Common myeloid progenitor, CD34-positive (primary cell): ENCODE measurements around the gene BEND6.

Experiments used
- CTCF ChIA-PET: fragments of 350-600 bp; sonication (Branson Sonifier 250); formaldehyde crosslinking; loops from one replicate; lab custom pipeline; 2021; ENCODE audit warnings: antibody characterized with exemption; lab: Charles Lee
- POLR2A ChIA-PET: fragments of 350-600 bp; sonication (Branson Sonifier 250); formaldehyde crosslinking; loops from one replicate; lab custom pipeline; 2021; ENCODE audit warnings: antibody characterized with exemption; lab: Charles Lee
- DNase-seq, 3 donors: peaks; one replicate each; pipeline versions ENCODE4 v3.0.0 to v3.0.0-alpha.2; 2013
- H3K27ac ChIP-seq, 2 experiments: 1 replicate in 1 of 2; 2 replicates in 1 of 2; pipeline ENCODE4 v1.7.0; 2013; ENCODE audit warnings: inconsistent platforms in 2 of 2, low read length in 2 of 2, mild to moderate bottlenecking in 2 of 2, low read depth in 1 of 2, moderate library complexity in 1 of 2; ENCODE audit not compliant: severe bottlenecking in 2 of 2, insufficient read depth in 1 of 2, poor library complexity in 1 of 2
- H3K27me3 ChIP-seq, 5 experiments: replicated peaks in 2 of 5; 1 replicate in 3 of 5; 2 replicates in 2 of 5; pipeline versions ENCODE4 v1.6.1 to v1.7.0; 2013; ENCODE audit warnings: low read length in 4 of 5, mild to moderate bottlenecking in 2 of 5, moderate library complexity in 2 of 5, inconsistent platforms in 1 of 5; ENCODE audit not compliant: insufficient read depth in 5 of 5, control insufficient read depth in 4 of 5
- H3K36me3 ChIP-seq, 4 experiments: 1 replicate in 2 of 4; 2 replicates in 2 of 4; pipeline versions ENCODE4 v1.6.1 to v1.7.0; 2013; ENCODE audit warnings: low read length in 3 of 4, control low read depth in 1 of 4, mild to moderate bottlenecking in 1 of 4; ENCODE audit not compliant: control insufficient read depth in 4 of 4, insufficient read depth in 4 of 4
- H3K4me1 ChIP-seq, 4 experiments: 1 replicate in 3 of 4; 2 replicates in 1 of 4; pipeline versions ENCODE4 v1.6.1 to v1.7.1; 2013; ENCODE audit warnings: low read length in 3 of 4, mild to moderate bottlenecking in 3 of 4, control low read depth in 1 of 4, inconsistent platforms in 1 of 4, moderate library complexity in 1 of 4; ENCODE audit not compliant: control insufficient read depth in 4 of 4, insufficient read depth in 4 of 4; ENCODE audit errors: control extremely low read depth in 1 of 4
- H3K4me3 ChIP-seq, 7 experiments: 1 replicate in 4 of 7; 2 replicates in 3 of 7; pipeline versions ENCODE4 v1.5.1 to v1.7.0; 2013; ENCODE audit warnings: mild to moderate bottlenecking in 7 of 7, low read length in 6 of 7, moderate library complexity in 6 of 7, inconsistent platforms in 2 of 7, low read depth in 2 of 7, control low read depth in 1 of 7; ENCODE audit not compliant: insufficient read depth in 4 of 7, control insufficient read depth in 1 of 7; ENCODE audit errors: extremely low read depth in 1 of 7
- H3K9me3 ChIP-seq, 5 experiments: 1 replicate in 4 of 5; 2 replicates in 1 of 5; pipeline versions ENCODE4 v1.6.1 to v1.7.1; 2013; ENCODE audit warnings: low read length in 4 of 5, mild to moderate bottlenecking in 2 of 5, inconsistent platforms in 1 of 5, low read depth in 1 of 5, moderate library complexity in 1 of 5; ENCODE audit not compliant: control insufficient read depth in 4 of 5, insufficient read depth in 2 of 5; ENCODE audit errors: control extremely low read depth in 1 of 5
- WGBS: methylation state at CpG from one replicate; pipeline ENCODE4 v1.1.5; 2013; ENCODE audit not compliant: insufficient coverage; 5-methylcytosine and 5-hydroxymethylcytosine counted together

The BEND6 gene

DNA sequence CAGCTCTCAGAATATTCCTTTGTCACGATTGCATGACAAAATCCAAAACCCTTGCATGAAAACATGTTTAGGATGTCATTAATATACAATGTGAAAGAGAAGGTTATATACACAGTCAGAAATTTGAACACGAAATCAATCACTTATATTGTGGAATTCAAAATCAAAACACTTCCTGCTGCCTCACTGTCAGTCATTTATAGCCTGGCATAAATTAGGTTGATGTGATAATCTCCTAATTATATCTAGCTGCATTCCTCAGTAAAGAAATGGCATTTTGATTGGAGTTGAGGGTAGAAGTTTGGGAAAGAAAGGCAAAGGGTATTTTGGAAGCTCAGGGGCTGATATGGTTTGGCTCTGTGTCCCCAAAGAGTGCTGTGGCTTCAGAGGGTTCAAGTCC, 24.1 kb upstream of the BEND6 start:
- Histone ChIP-seq H3K4me3 (no peak overlapping the region), H3K4me1 (peaks cover 8 to 34% (median 25%) of the 10 kb centered on the region in 4 experiments), H3K36me3 (no peaks in the 10 kb centered on the region), H3K9me3 (no peaks in the 10 kb centered on the region), H3K27ac (no peak overlapping the region), H3K27me3 (no peaks in the 10 kb centered on the region)
- ChIA-PET POLR2A (no interaction called here), CTCF (interaction anchor here (1.2 to 2.6 kb wide), 2 partner anchors 26 to 28 kb away, joined by 3 to 6 read pairs; no protein-coding TSS in a partner anchor)
- 86% methylated on average over 1 of the region's 2 CpGs for WGBS
- DNase-seq, result no peak

DNA sequence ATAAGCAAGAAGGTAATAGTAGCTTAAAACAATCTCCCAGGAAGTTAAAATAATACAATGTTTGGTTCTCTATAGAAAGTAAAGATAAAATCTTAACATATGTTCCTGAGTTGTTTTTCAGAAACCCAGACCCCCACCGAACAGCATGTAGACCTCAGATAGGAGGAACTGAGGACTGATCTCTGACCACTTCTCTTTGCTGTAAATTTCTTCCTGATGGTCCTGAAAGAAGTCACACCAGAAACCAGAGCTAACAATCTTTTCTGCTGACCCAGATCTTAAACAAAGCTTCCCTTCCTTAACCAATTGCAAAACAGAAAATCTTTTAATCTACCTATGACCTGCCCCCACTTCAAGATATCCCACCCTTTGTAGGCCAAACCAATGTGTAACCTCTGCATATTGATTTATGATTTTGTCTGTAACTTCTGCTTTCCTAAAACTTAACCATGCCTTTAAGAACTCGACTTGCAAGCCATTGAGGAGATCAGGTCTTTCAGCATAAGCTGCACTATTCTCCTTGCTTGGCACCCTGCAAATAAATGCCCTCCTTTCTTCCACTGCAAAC, 21.9 kb upstream of the BEND6 start:
- Histone ChIP-seq H3K27me3 (no peaks in the 10 kb centered on the region), H3K4me1 (peaks cover 8 to 33% (median 24%) of the 10 kb centered on the region in 4 experiments), H3K9me3 (no peaks in the 10 kb centered on the region), H3K36me3 (no peaks in the 10 kb centered on the region), H3K27ac (no peak overlapping the region), H3K4me3 (peak overlapping the region in 3 of 7 experiments; percentile 38 to 55 (median 40))
- WGBS, result 0% methylated on average over 1 of the region's 2 CpGs
- peak; percentile 73 to 94 (median 89) for DNase-seq
- ChIA-PET CTCF (interaction anchor here (0.6 to 1.8 kb wide), 4 partner anchors 8 to 342 kb away, joined by 3 to 5 read pairs (median 4); no protein-coding TSS in a partner anchor), POLR2A (no interaction called here)

DNA sequence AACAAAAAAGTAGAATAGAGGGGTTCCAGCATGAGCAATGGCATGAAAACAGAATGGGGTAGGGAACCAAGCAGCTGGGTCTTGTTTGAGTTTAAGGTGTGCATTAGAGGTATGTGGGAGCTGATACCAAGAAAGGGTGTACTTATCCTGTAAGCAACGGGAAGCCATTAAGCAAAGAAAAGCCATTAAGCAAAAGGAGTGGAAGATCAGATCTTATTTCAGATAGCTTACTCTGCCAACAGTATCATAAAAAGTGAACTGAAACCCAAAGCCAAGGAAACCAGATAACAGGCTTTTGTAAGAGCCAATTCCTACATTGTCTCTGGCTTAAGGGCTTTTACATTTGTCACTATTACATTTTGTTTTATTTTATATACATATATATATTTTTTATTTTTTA, 21.3 kb upstream of the BEND6 start:
- POLR2A ChIA-PET, result no interaction called here
- no peaks in the 10 kb centered on the region for H3K36me3 ChIP-seq
- no peak overlapping the region for H3K27ac ChIP-seq
- H3K9me3 ChIP-seq, result no peaks in the 10 kb centered on the region
- WGBS, result 14% methylated on average over 1 of the region's 1 CpG
- H3K4me3 ChIP-seq, result peak overlapping the region in 3 of 7 experiments; percentile 32 to 55 (median 40)
- H3K27me3 ChIP-seq, result no peaks in the 10 kb centered on the region
- DNase-seq, result peak in 1 of 3 donors; percentile 27
- peaks cover 8 to 32% (median 23%) of the 10 kb centered on the region in 4 experiments for H3K4me1 ChIP-seq
- CTCF ChIA-PET, result interaction anchor here (0.6 to 3.9 kb wide), 5 partner anchors 9 to 341 kb away, joined by 3 to 15 read pairs (median 5); no protein-coding TSS in a partner anchor

DNA sequence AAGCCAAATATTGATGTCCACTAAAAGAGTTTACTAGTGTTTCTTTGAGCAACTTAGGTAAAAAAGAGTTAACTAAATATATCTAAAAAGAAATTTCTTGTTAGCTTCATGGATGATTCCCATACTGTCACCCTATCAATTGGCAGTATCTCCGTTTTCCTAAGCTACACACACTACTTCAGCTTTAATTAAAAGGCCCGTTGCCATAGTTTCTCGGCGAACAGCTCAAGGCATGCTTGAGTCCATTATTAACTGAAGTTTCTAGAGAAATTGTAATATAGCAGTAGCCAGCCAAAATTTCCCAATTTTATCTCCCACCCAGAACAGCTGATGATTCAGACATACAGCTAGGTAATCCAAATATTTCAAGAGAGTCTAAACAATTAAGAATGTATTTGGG, 20.0 kb upstream of the BEND6 start:
- Histone ChIP-seq H3K4me3 (no peak overlapping the region), H3K4me1 (peaks cover 8 to 34% (median 23%) of the 10 kb centered on the region in 4 experiments), H3K27ac (no peak overlapping the region), H3K27me3 (no peaks in the 10 kb centered on the region), H3K9me3 (no peaks in the 10 kb centered on the region), H3K36me3 (no peaks in the 10 kb centered on the region)
- POLR2A ChIA-PET, result no interaction called here
- CTCF ChIA-PET, result interaction anchor here (0.9 to 3.9 kb wide), 6 partner anchors 14 to 30 kb away, joined by 3 to 15 read pairs (median 4); partner anchors contain the start of gene BEND6
- DNase-seq, result no peak
- 100% methylated on average over 1 of the region's 4 CpGs for WGBS

DNA sequence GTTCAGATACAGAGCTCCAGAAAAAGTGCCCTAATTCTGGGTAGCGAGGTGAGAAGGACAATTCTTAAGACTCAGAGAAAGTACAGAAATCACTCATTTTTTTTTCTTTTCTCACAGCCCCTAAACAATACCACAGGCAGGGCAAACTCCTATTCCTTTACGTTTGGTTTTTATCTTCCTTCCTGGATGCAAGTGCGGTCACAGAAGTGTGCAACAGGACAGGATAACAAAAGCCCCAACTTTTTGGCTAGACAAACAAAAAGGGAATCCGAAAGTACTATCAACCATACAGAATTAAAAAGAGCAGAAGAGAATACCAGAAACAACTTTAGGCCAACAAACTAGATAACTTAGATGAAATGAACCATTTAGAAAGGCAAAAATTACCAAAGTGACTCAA, 18.4 kb upstream of the BEND6 start:
- Histone ChIP-seq H3K4me1 (peaks cover 8 to 34% (median 23%) of the 10 kb centered on the region in 4 experiments), H3K4me3 (peak overlapping the region in 1 of 7 experiments; percentile 20), H3K36me3 (no peaks in the 10 kb centered on the region), H3K27ac (no peak overlapping the region), H3K27me3 (no peaks in the 10 kb centered on the region), H3K9me3 (peaks cover 0 to 9% (median 4%) of the 10 kb centered on the region in 5 experiments)
- WGBS, result 46% methylated on average over 3 of the region's 4 CpGs
- ChIA-PET POLR2A (no interaction called here), CTCF (interaction anchor here (0.7 to 3.9 kb wide), 4 partner anchors 12 to 249 kb away, joined by 3 to 15 read pairs (median 4); no protein-coding TSS in a partner anchor)
- DNase-seq, result peak in 2 of 3 donors; percentile 48 to 66

DNA sequence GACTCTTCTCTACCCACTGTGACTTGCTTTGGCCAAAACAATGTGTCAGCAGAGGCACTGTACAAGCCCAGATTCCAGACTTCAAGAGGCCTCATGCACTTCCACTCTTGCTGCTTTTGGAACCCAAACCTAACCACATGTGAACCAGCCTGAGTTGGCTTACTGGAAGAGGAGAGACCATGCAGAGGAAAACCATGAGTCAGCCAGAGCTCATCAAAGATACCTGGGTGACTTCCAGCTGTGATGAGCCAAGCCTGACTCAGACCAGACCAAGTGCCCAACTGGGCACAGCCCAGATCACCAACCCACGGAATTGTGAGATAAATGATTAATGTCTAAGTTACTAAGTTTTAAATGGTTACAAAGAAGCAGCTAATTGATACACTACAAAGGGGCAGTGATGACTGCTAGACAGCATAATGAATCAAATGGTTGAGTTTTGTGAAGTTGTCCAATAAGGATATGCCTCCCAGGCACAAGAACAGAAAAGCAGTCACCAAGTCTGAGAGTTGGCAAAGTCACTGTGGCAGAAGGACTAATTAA, 16.2 kb upstream of the BEND6 start:
- Histone ChIP-seq H3K4me3 (no peak overlapping the region), H3K36me3 (no peaks in the 10 kb centered on the region), H3K4me1 (peaks cover 4 to 17% (median 11%) of the 10 kb centered on the region in 4 experiments), H3K9me3 (peaks cover 0 to 15% (median 7%) of the 10 kb centered on the region in 5 experiments), H3K27me3 (no peaks in the 10 kb centered on the region), H3K27ac (no peak overlapping the region)
- ChIA-PET CTCF (interaction anchor here (1.1 kb wide), 2 partner anchors 14 to 19 kb away, joined by 3 read pairs; no protein-coding TSS in a partner anchor), POLR2A (no interaction called here)
- no CpG with 5 or more reads among the region's 1 CpG for whole genome bisulfite sequencing
- no peak for DNase-seq

DNA sequence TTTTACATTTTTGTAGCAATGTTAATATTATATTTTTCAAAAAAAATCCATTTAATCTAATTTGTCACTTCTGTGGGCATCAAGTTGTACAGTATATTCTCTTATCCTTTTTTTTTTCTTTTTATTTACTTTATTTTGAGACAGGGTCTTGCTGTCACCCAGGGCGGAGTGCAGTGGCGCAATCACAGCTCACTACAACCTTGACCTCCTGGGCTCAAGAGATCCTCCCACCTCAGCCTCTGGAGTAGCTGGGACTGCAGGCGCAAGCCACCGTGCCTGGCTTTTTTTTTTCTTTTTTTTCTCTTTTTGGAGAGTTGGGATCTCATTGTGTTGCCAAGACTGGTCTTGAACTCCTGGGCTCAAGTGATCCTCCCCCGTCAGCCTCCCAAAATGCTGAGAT, 14.4 kb upstream of the BEND6 start:
- Histone ChIP-seq H3K9me3 (peaks cover 0 to 15% (median 7%) of the 10 kb centered on the region in 5 experiments), H3K4me1 (peaks cover 0 to 16% (median 9%) of the 10 kb centered on the region in 4 experiments), H3K27me3 (no peaks in the 10 kb centered on the region), H3K36me3 (no peaks in the 10 kb centered on the region), H3K27ac (no peak overlapping the region), H3K4me3 (no peak overlapping the region)
- 100% methylated on average over 2 of the region's 5 CpGs for WGBS
- POLR2A ChIA-PET, result no interaction called here
- CTCF ChIA-PET, result interaction anchor here (1.2 to 1.3 kb wide), 2 partner anchors 14 to 20 kb away, joined by 3 to 4 read pairs; no protein-coding TSS in a partner anchor
- no peak for DNase-seq
